Neural cell (in vitro differentiated cells): ENCODE measurements around the gene ABCC5. TPM values are rescaled to one million over a fixed set of nuclear protein-coding genes. Genes with fewer than 3 reads are reported as not detected.
"Not testable (repeated sequence)": the region's sequence is repeated elsewhere in the genome, so short reads cannot be mapped to it uniquely, and the experiment has no call there.

ENCODE experiments used
- H2AFZ ChIP-seq: fragments of 200-600, 300-800 bp; sonication (generic), shearing (Covaris generic); 2 replicates; pipeline ENCODE4 v1.6.0; 2014; ENCODE audit warnings: low read depth, mild to moderate bottlenecking, antibody characterized with exemption, low read length, moderate library complexity
- H3F3A ChIP-seq: fragments of 200-600 bp; shearing (Covaris generic); 2 replicates; pipeline ENCODE4 v1.6.1; 2016; ENCODE audit warnings: mild to moderate bottlenecking, moderate library complexity, mixed read lengths, antibody characterized with exemption, low read length; ENCODE audit not compliant: insufficient read depth, poor library complexity, severe bottlenecking
- H3K27ac ChIP-seq: fragments of 200-600, 300-800 bp; sonication (generic), shearing (Covaris generic); 2 replicates; pipeline ENCODE4 v1.5.1; 2014; ENCODE audit warnings: mild to moderate bottlenecking, low read length, moderate library complexity
- H3K27me3 ChIP-seq: fragments of 300-800, 200-600 bp; sonication (generic), shearing (Covaris generic); 2 replicates; pipeline ENCODE4 v1.6.0; 2014; ENCODE audit warnings: mild to moderate bottlenecking, low read depth, low read length, moderate library complexity; ENCODE audit not compliant: insufficient read depth
- H3K36me3 ChIP-seq: fragments of 300-800, 200-600 bp; sonication (generic), shearing (Covaris generic); 2 replicates; pipeline ENCODE4 v1.5.1; 2014; ENCODE audit warnings: mild to moderate bottlenecking, antibody characterized with exemption, low read length, moderate library complexity; ENCODE audit not compliant: insufficient read depth
- H3K4me2 ChIP-seq: fragments of 300-800, 200-600 bp; sonication (generic), shearing (Covaris generic); 2 replicates; pipeline ENCODE4 v1.6.0; 2014; ENCODE audit warnings: mild to moderate bottlenecking, low read length
- H3K4me3 ChIP-seq: fragments of 300-800, 200-600 bp; sonication (generic), shearing (Covaris generic); 2 replicates; pipeline ENCODE4 v1.5.1; 2014; ENCODE audit warnings: mild to moderate bottlenecking, low read length, moderate library complexity
- H3K79me2 ChIP-seq: fragments of 200-600 bp; shearing (Covaris generic); replicated peaks from 2 replicates; pipeline ENCODE4 v1.6.0; 2014; ENCODE audit warnings: mild to moderate bottlenecking, low read length, moderate library complexity; ENCODE audit not compliant: insufficient read depth
- H3K9ac ChIP-seq: fragments of 300-800, 200-600 bp; sonication (generic), shearing (Covaris generic); 2 replicates; pipeline ENCODE4 v1.6.1; 2016; ENCODE audit warnings: mild to moderate bottlenecking, low read length, mixed read lengths
- H3K9me2 ChIP-seq: fragments of 200-600 bp; shearing (Covaris generic); 2 replicates; pipeline ENCODE4 v1.6.1; 2016; ENCODE audit warnings: mild to moderate bottlenecking, low read length, mixed read lengths; ENCODE audit not compliant: insufficient read depth
- H3K9me3 ChIP-seq: fragments of 200-600, 300-800 bp; sonication (generic), shearing (Covaris generic); 2 replicates; pipeline ENCODE4 v1.6.1; 2016; ENCODE audit warnings: mild to moderate bottlenecking, mixed run types, low read length, moderate library complexity, mixed read lengths
- H4K20me1 ChIP-seq: fragments of 200-600 bp; shearing (Covaris generic); 2 replicates; pipeline ENCODE4 v1.6.1; 2016; ENCODE audit warnings: mild to moderate bottlenecking, mixed run types; ENCODE audit not compliant: insufficient read depth
- EP300 ChIP-seq: fragments of 450-650 bp; conservative IDR thresholded peaks from 2 replicates; pipeline ENCODE4 v1.6.1; 2014; ENCODE audit warnings: antibody characterized with exemption, mild to moderate bottlenecking, moderate library complexity; ENCODE audit not compliant: poor library complexity, severe bottlenecking
- EZH2 ChIP-seq: fragments of 200-600, 300-800 bp; shearing (Covaris generic), sonication (generic); IDR thresholded peaks from 2 replicates; pipeline ENCODE4 v1.6.1; 2014; ENCODE audit warnings: antibody characterized with exemption, low read length, borderline replicate concordance, mild to moderate bottlenecking; ENCODE audit not compliant: insufficient read depth, poor library complexity, severe bottlenecking
- MXI1 ChIP-seq: fragments of 450-650 bp; conservative IDR thresholded peaks from 2 replicates; pipeline ENCODE4 v1.6.1; 2014; ENCODE audit warnings: antibody characterized with exemption, mild to moderate bottlenecking; ENCODE audit not compliant: poor library complexity, severe bottlenecking
- POLR2AphosphoS5 ChIP-seq: IDR thresholded peaks from 2 replicates; pipeline ENCODE4 v1.6.1; 2012
- RAD21 ChIP-seq: fragments of 450-650 bp; conservative IDR thresholded peaks from 2 replicates; pipeline ENCODE4 v1.6.1; 2014; ENCODE audit warnings: antibody characterized with exemption, mild to moderate bottlenecking, moderate library complexity
- SMC3 ChIP-seq: fragments of 450-650 bp; conservative IDR thresholded peaks from 2 replicates; pipeline ENCODE4 v1.6.1; 2014; ENCODE audit warnings: antibody characterized with exemption, mild to moderate bottlenecking, moderate library complexity; ENCODE audit not compliant: poor library complexity
- TAF1 ChIP-seq: IDR thresholded peaks from 2 replicates; pipeline ENCODE4 v1.6.1; 2012; ENCODE audit warnings: low read depth
- polyA plus RNA-seq: library from polyadenylated mRNA; depleted of rRNA; stranded (reverse); fragments of >200 nt; gene quantifications from 2 replicates; pipeline ENCODE4 v1.2.3, GENCODE V29; 2014
- TF ChIP-seq, protein P1 (sequence below): IDR thresholded peaks from 2 replicates; pipeline ENCODE4 v1.6.1; 2012; ENCODE audit warnings: borderline replicate concordance
- TF ChIP-seq, protein P2 (sequence below): fragments of 450-650 bp; IDR thresholded peaks from 2 replicates; pipeline ENCODE4 v1.5.1; 2014; ENCODE audit warnings: antibody characterized with exemption, mild to moderate bottlenecking, moderate library complexity; ENCODE audit not compliant: poor library complexity, severe bottlenecking

ABCC5 gene
- polyA plus RNA-seq, 1 donor from 2014 or later: 227 TPM

DNA sequence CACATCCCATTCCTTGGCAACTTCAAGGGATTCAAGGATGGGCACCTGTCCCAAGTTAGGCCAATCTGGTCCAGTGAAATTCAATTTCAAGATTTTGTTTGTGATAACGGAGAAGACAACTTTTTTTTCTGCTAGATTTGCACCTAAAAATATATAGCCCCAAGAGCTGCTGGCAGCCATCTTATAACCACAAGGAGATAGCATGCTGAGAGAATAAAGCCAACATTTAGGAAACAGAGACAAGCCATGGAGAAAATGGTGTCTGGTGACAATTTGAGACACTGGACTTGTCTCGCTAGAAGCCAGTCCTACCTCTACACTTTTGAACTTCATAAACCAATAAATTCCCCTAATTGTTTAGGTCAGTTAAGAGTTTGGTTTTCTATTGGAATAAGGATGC is 138.4 kb downstream of the ABCC5 start:
- peaks cover 36% of the 10 kb centered on the region for H3K79me2 ChIP-seq
- H4K20me1 ChIP-seq: no peaks in the 10 kb centered on the region

DNA sequence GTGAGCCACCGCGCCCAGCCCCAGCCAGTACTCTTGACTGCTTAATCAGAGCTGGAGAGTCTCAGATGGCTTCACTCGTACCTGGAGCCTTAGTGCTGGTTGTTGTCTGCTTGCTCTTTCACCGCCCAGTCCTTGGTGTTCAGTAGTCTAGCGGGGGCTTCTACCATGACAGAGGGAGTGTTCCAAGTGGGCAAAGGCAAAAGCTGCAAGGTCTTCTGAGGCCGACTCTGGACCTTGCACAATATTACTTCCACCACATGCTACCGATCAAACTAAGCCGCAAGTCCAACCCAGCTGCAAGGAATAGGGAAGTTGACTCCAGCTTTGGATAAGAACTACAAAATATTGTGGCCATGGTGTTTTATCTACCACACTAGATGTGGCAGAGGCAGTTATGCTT is 139.6 kb downstream of the ABCC5 start:
- Histone ChIP-seq H3K27ac (no peak overlapping the region), H3F3A (no peaks in the 10 kb centered on the region), H3K9me2 (no peaks in the 10 kb centered on the region), H3K36me3 (no peaks in the 10 kb centered on the region), H3K9me3 (no peaks in the 10 kb centered on the region), H2AFZ (no peak overlapping the region), H3K27me3 (no peaks in the 10 kb centered on the region), H3K4me2 (no peak overlapping the region), H4K20me1 (no peaks in the 10 kb centered on the region), H3K9ac (no peak overlapping the region), H3K4me3 (no peak overlapping the region), H3K79me2 (peaks cover 25% of the 10 kb centered on the region)
- TF ChIP-seq MXI1 (no peak), RAD21 (no peak), TAF1 (no peak), POLR2AphosphoS5 (no peak), EZH2 (no peak), SMC3 (no peak), EP300 (no peak)
- TF ChIP-seq, protein P1, sequence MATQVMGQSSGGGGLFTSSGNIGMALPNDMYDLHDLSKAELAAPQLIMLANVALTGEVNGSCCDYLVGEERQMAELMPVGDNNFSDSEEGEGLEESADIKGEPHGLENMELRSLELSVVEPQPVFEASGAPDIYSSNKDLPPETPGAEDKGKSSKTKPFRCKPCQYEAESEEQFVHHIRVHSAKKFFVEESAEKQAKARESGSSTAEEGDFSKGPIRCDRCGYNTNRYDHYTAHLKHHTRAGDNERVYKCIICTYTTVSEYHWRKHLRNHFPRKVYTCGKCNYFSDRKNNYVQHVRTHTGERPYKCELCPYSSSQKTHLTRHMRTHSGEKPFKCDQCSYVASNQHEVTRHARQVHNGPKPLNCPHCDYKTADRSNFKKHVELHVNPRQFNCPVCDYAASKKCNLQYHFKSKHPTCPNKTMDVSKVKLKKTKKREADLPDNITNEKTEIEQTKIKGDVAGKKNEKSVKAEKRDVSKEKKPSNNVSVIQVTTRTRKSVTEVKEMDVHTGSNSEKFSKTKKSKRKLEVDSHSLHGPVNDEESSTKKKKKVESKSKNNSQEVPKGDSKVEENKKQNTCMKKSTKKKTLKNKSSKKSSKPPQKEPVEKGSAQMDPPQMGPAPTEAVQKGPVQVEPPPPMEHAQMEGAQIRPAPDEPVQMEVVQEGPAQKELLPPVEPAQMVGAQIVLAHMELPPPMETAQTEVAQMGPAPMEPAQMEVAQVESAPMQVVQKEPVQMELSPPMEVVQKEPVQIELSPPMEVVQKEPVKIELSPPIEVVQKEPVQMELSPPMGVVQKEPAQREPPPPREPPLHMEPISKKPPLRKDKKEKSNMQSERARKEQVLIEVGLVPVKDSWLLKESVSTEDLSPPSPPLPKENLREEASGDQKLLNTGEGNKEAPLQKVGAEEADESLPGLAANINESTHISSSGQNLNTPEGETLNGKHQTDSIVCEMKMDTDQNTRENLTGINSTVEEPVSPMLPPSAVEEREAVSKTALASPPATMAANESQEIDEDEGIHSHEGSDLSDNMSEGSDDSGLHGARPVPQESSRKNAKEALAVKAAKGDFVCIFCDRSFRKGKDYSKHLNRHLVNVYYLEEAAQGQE: no peak
- TF ChIP-seq, protein P2, sequence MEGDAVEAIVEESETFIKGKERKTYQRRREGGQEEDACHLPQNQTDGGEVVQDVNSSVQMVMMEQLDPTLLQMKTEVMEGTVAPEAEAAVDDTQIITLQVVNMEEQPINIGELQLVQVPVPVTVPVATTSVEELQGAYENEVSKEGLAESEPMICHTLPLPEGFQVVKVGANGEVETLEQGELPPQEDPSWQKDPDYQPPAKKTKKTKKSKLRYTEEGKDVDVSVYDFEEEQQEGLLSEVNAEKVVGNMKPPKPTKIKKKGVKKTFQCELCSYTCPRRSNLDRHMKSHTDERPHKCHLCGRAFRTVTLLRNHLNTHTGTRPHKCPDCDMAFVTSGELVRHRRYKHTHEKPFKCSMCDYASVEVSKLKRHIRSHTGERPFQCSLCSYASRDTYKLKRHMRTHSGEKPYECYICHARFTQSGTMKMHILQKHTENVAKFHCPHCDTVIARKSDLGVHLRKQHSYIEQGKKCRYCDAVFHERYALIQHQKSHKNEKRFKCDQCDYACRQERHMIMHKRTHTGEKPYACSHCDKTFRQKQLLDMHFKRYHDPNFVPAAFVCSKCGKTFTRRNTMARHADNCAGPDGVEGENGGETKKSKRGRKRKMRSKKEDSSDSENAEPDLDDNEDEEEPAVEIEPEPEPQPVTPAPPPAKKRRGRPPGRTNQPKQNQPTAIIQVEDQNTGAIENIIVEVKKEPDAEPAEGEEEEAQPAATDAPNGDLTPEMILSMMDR: no peak

More for the DNA sequence above, 138.4 kb downstream of the ABCC5 start:
- no peaks in the 10 kb centered on the region for H3K9me3 ChIP-seq
- H3K9me2 ChIP-seq: no peaks in the 10 kb centered on the region
- no peak overlapping the region for H2AFZ ChIP-seq
- H3K27ac ChIP-seq: no peak overlapping the region
- H3K27me3 ChIP-seq: no peaks in the 10 kb centered on the region
- H3F3A ChIP-seq: no peaks in the 10 kb centered on the region
- no peak overlapping the region for H3K9ac ChIP-seq
- H3K4me2 ChIP-seq: no peak overlapping the region
- no peaks in the 10 kb centered on the region for H3K36me3 ChIP-seq
- no peak overlapping the region for H3K4me3 ChIP-seq
- TF ChIP-seq POLR2AphosphoS5 (no peak), MXI1 (no peak), RAD21 (no peak), TAF1 (no peak), SMC3 (no peak), EP300 (no peak), EZH2 (no peak)
- TF ChIP-seq, protein P1: no peak
- TF ChIP-seq, protein P2: no peak

DNA sequence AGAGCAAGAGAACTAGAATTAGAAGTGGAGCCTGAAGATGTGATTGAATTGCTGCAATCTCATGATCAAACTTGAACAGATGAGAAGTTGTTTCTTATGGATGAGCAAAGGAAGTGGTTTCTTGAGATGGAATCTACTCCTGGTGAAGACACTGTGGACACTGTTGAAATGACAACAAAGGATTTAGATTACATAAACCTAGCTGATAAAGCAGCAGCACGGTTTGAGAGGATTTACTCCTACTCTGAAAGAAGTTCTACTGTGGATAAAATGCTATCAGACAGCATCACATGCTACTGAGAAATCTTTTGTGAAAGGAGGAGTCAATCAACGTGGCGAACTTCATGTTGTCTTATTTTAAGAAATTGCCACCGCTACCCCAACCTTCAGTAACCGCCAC is 140.5 kb downstream of the ABCC5 start:
- H3K36me3 ChIP-seq, H3F3A ChIP-seq, H3K27ac ChIP-seq, H2AFZ ChIP-seq, H3K27me3 ChIP-seq, H3K9me3 ChIP-seq, H3K4me2 ChIP-seq, H3K4me3 ChIP-seq, H3K9ac ChIP-seq, H3K9me2 ChIP-seq, H4K20me1 ChIP-seq: not testable (repeated sequence)
- peaks cover 16% of the 10 kb centered on the region for H3K79me2 ChIP-seq
